GM12878 (cell line): Measurements from ENCODE around the gene PAX7.

ENCODE experiments used
- CHD2 ChIP-seq: IDR thresholded peaks from 2 replicates; pipeline ENCODE4 v1.6.1; 2011; ENCODE audit warnings: low read depth, low read length, improper control_type of control experiment, borderline replicate concordance
- CTCF ChIP-seq, 3 experiments: IDR thresholded peaks in 2 of 3; conservative IDR thresholded peaks in 1 of 3; 2 replicates each; pipeline ENCODE4 v1.5.1; 2011; ENCODE audit warnings: low read depth in 3 of 3, low read length in 3 of 3, mild to moderate bottlenecking in 3 of 3, control low read depth in 2 of 3, moderate library complexity in 2 of 3, inconsistent platforms in 1 of 3, mixed read lengths in 1 of 3; ENCODE audit not compliant: control insufficient read depth in 2 of 3, insufficient read depth in 1 of 3; ENCODE audit errors: extremely low read depth in 1 of 3
- MAX ChIP-seq: IDR thresholded peaks from 2 replicates; pipeline ENCODE4 v1.6.1; 2012; ENCODE audit warnings: low read depth, low read length, improper control_type of control experiment
- MYC ChIP-seq: IDR thresholded peaks from 2 replicates; pipeline ENCODE4 v1.6.1; 2011; ENCODE audit warnings: mild to moderate bottlenecking, low read length, moderate library complexity, inconsistent platforms; ENCODE audit not compliant: insufficient read depth, insufficient replicate concordance, insufficient read length, severe bottlenecking
- NRF1 ChIP-seq: conservative IDR thresholded peaks from 2 replicates; pipeline ENCODE4 v1.6.1; 2011; ENCODE audit warnings: mild to moderate bottlenecking, low read depth, low read length, improper control_type of control experiment
- PBX3 ChIP-seq: IDR thresholded peaks from 2 replicates; pipeline ENCODE4 v1.6.1; 2011; ENCODE audit warnings: mild to moderate bottlenecking, low read depth, low read length, moderate library complexity; ENCODE audit not compliant: insufficient replicate concordance
- TCF7 ChIP-seq: IDR thresholded peaks from 2 replicates; pipeline ENCODE4 v1.6.1; 2014; ENCODE audit warnings: antibody characterized with exemption, borderline replicate concordance

DNA sequence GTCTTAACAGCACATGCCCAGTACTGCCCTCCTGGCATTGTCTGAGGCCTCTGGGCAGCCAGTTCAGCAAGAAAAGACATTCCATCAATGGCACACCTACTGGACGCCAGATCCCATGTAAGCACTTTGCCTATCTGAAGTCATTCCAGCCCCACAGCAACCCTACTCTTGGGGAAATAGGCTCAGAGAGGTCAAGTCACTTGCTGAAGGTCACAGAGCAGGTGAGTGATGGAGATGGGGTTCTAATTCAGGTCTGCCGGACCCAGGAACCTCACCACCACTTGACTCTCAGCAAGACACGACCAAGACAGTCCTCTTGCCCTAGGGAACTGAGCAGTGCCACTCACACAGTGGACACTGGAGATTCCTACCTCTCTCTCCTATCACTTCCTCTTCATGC lies 79.4 kb downstream of the PAX7 start:
- TF ChIP-seq CHD2 (no peak), MYC (no peak), CTCF (IDR thresholded peaks at IDR 0.05 in 2 of 3, conservative IDR thresholded peaks at IDR 0.05 in 1 of 3; ENCODE audit: control insufficient read depth in 2 of 3, extremely low read depth in 1 of 3, insufficient read depth in 1 of 3, low read depth in 3 of 3, low read length in 3 of 3) (no peak), MAX (no peak), NRF1 (no peak), PBX3 (no peak), TCF7 (no peak)
